Mammary epithelial cell (primary cell): ENCODE results near the gene XKR7.

Experiments used
- CTCF ChIP-seq, 2 donors: IDR thresholded peaks in 1 of 2; conservative IDR thresholded peaks in 1 of 2; 2 replicates each; pipeline ENCODE4 v1.5.1; 2011 to 2012; ENCODE audit warnings: inconsistent platforms in 2 of 2, low read length in 2 of 2, mild to moderate bottlenecking in 2 of 2, control low read depth in 1 of 2, low read depth in 1 of 2; ENCODE audit not compliant: insufficient read depth in 1 of 2; ENCODE audit errors: extremely low read depth in 1 of 2
- EZH2 ChIP-seq: IDR thresholded peaks from 2 replicates; pipeline ENCODE4 v1.6.1; 2012; ENCODE audit warnings: low read length, inconsistent platforms, borderline replicate concordance

GRCh38 chr20:32004963-32005362 lies 37.0 kb downstream of the XKR7 start:
- TF ChIP-seq CTCF (conservative IDR thresholded peaks at IDR 0.05 in 1 of 2, IDR thresholded peaks at IDR 0.05 in 1 of 2; ENCODE audit: extremely low read depth in 1 of 2, insufficient read depth in 1 of 2, low read depth in 1 of 2, low read length in 2 of 2) = no peak
- TF ChIP-seq EZH2 = no peak
